ENCODE data around the gene CD63.
A peak's percentile ranks its signal among the peaks of the same experiment; 100 is the strongest.

Gene CD63

GRCh38 chr12:55724226-55724939 is 4.4 kb downstream of the CD63 start:
- TF ChIP-seq TAF1 (IDR thresholded peaks at IDR 0.05; ENCODE audit: low read depth, low read length) = no peak
- TF ChIP-seq POLR2A (IDR thresholded peaks at IDR 0.05; ENCODE audit: low read depth, low read length) = no peak
- no peak for TF ChIP-seq PAX5 (IDR thresholded peaks at IDR 0.05; ENCODE audit: insufficient read depth, low read length, severe bottlenecking)
- TF ChIP-seq POLR2AphosphoS5 (IDR thresholded peaks at IDR 0.05; ENCODE audit: low read depth, low read length) = no peak; the same call in 1 of the 2 replicates
- no peak for TF ChIP-seq SPI1 (IDR thresholded peaks at IDR 0.05; ENCODE audit: low read depth, low read length)
- no peak for TF ChIP-seq POU2F2 (IDR thresholded peaks at IDR 0.05; ENCODE audit: low read depth, low read length)
- DNase-seq (ENCODE audit: insufficient read length, low spot score) = no peak
- peak; percentile 52 for FAIRE-seq

- FAIRE-seq (no peak), DNase-seq (ENCODE audit: insufficient read length, low spot score) (no peak)
- TF ChIP-seq TAF1 (IDR thresholded peaks at IDR 0.05; ENCODE audit: low read depth, low read length) (no peak), SPI1 (IDR thresholded peaks at IDR 0.05; ENCODE audit: low read depth, low read length) (no peak), POU2F2 (IDR thresholded peaks at IDR 0.05; ENCODE audit: low read depth, low read length) (no peak), POLR2A (IDR thresholded peaks at IDR 0.05; ENCODE audit: low read depth, low read length) (no peak), PAX5 (IDR thresholded peaks at IDR 0.05; ENCODE audit: insufficient read depth, low read length, severe bottlenecking) (no peak), POLR2AphosphoS5 (IDR thresholded peaks at IDR 0.05; ENCODE audit: low read depth, low read length) (no peak)
These were observed 5.1 kb downstream of the CD63 start for GRCh38 chr12:55723516-55724225.

- FAIRE-seq (no peak), DNase-seq (ENCODE audit: insufficient read length, low spot score) (no peak)
- TF ChIP-seq POU2F2 (IDR thresholded peaks at IDR 0.05; ENCODE audit: low read depth, low read length) (no peak), PAX5 (IDR thresholded peaks at IDR 0.05; ENCODE audit: insufficient read depth, low read length, severe bottlenecking) (no peak), TAF1 (IDR thresholded peaks at IDR 0.05; ENCODE audit: low read depth, low read length) (no peak), POLR2A (IDR thresholded peaks at IDR 0.05; ENCODE audit: low read depth, low read length) (no peak), POLR2AphosphoS5 (IDR thresholded peaks at IDR 0.05; ENCODE audit: low read depth, low read length) (no peak), SPI1 (IDR thresholded peaks at IDR 0.05; ENCODE audit: low read depth, low read length) (no peak)
These were observed 5.9 kb downstream of the CD63 start for GRCh38 chr12:55722948-55723347.

GRCh38 chr12:55721601-55722213 is 7.1 kb downstream of the CD63 start:
- TF ChIP-seq POLR2AphosphoS5 (IDR thresholded peaks at IDR 0.05; ENCODE audit: low read depth, low read length) (no peak), SPI1 (IDR thresholded peaks at IDR 0.05; ENCODE audit: low read depth, low read length) (no peak), POLR2A (IDR thresholded peaks at IDR 0.05; ENCODE audit: low read depth, low read length) (no peak), POU2F2 (IDR thresholded peaks at IDR 0.05; ENCODE audit: low read depth, low read length) (no peak), PAX5 (IDR thresholded peaks at IDR 0.05; ENCODE audit: insufficient read depth, low read length, severe bottlenecking) (no peak), TAF1 (IDR thresholded peaks at IDR 0.05; ENCODE audit: low read depth, low read length) (no peak)
- no peak for FAIRE-seq

GRCh38 chr12:55720894-55721444 is 7.8 kb downstream of the CD63 start:
- TF ChIP-seq PAX5 (IDR thresholded peaks at IDR 0.05; ENCODE audit: insufficient read depth, low read length, severe bottlenecking) = no peak
- no peak for TF ChIP-seq SPI1 (IDR thresholded peaks at IDR 0.05; ENCODE audit: low read depth, low read length)
- FAIRE-seq (no peak), DNase-seq (ENCODE audit: insufficient read length, low spot score) (no peak)

More at GRCh38 chr12:55721601-55722213, 7.1 kb downstream of the CD63 start:
- DNase-seq (ENCODE audit: insufficient read length, low spot score) = no peak

- FAIRE-seq = no peak
These were observed 8.7 kb downstream of the CD63 start, which contains the start of gene RDH5 for GRCh38 chr12:55720071-55720564. Gene RDH5, plus strand, starts transcription at chr12:55720393. Its CDS starts 792 bp downstream, at chr12:55721185.

GRCh38 chr12:55719371-55719770 is 9.4 kb downstream of the CD63 start:
- no peak for FAIRE-seq
- no peak for DNase-seq (ENCODE audit: insufficient read length, low spot score)
- TF ChIP-seq SPI1 (IDR thresholded peaks at IDR 0.05; ENCODE audit: low read depth, low read length) (no peak), PAX5 (IDR thresholded peaks at IDR 0.05; ENCODE audit: insufficient read depth, low read length, severe bottlenecking) (no peak), POU2F2 (IDR thresholded peaks at IDR 0.05; ENCODE audit: low read depth, low read length) (no peak), POLR2AphosphoS5 (IDR thresholded peaks at IDR 0.05; ENCODE audit: low read depth, low read length) (no peak), POLR2A (IDR thresholded peaks at IDR 0.05; ENCODE audit: low read depth, low read length) (no peak), TAF1 (IDR thresholded peaks at IDR 0.05; ENCODE audit: low read depth, low read length) (no peak)

More at GRCh38 chr12:55720071-55720564, 8.7 kb downstream of the CD63 start, which contains the start of gene RDH5:
- TF ChIP-seq POLR2A (IDR thresholded peaks at IDR 0.05; ENCODE audit: low read depth, low read length) (no peak), POU2F2 (IDR thresholded peaks at IDR 0.05; ENCODE audit: low read depth, low read length) (no peak), PAX5 (IDR thresholded peaks at IDR 0.05; ENCODE audit: insufficient read depth, low read length, severe bottlenecking) (no peak), POLR2AphosphoS5 (IDR thresholded peaks at IDR 0.05; ENCODE audit: low read depth, low read length) (no peak), TAF1 (IDR thresholded peaks at IDR 0.05; ENCODE audit: low read depth, low read length) (no peak), SPI1 (IDR thresholded peaks at IDR 0.05; ENCODE audit: low read depth, low read length) (no peak)
- no peak for DNase-seq (ENCODE audit: insufficient read length, low spot score)

GRCh38 chr12:55718624-55719275 is 10.1 kb downstream of the CD63 start:
- TF ChIP-seq TAF1 (IDR thresholded peaks at IDR 0.05; ENCODE audit: low read depth, low read length) (no peak), POU2F2 (IDR thresholded peaks at IDR 0.05; ENCODE audit: low read depth, low read length) (no peak), POLR2A (IDR thresholded peaks at IDR 0.05; ENCODE audit: low read depth, low read length) (no peak), POLR2AphosphoS5 (IDR thresholded peaks at IDR 0.05; ENCODE audit: low read depth, low read length) (no peak), PAX5 (IDR thresholded peaks at IDR 0.05; ENCODE audit: insufficient read depth, low read length, severe bottlenecking) (no peak), SPI1 (IDR thresholded peaks at IDR 0.05; ENCODE audit: low read depth, low read length) (no peak)
- no peak for DNase-seq (ENCODE audit: insufficient read length, low spot score)
- no peak for FAIRE-seq

Measured in GM12891 (cell line).